ENCODE results near the gene ZFYVE27. TPM values are rescaled to one million over a fixed set of nuclear protein-coding genes. Genes with fewer than 3 reads are reported as not detected.
A peak's percentile ranks its signal among the peaks of the same experiment; 100 is the strongest.

ZFYVE27 gene
- total RNA-seq, 1 donor from 2014 or later = 20.6 TPM

DNA sequence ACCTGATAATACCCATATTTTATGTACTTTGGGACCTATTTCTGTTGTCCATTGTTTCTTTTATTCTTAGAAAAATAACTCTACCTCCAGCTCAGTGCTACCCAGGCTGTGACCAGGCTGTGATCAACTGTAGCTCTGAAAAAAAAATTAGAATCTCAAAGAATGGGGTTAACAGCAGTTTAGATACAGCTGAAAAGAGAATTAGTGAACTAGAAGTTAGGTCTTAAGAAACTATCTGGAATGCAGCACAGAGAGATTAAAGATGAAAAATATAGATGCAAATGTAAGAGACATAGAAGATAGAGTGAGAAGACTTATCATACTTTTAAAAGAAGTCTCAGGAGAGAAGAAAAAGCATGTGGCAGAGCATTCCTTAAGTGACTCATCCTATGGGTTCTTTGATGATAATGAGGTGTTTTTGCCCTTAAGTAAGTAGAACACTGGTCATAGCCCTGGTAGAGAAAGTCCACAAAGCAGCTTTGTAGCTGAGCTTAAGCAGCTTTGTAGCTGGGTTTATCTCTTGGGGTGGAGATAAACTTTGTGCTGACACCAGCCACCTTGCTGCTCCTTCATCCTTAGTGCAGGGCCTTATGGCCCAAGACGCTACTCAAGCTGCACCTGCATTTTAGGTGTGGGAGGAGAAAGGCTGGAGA, 62.2 kb downstream of the ZFYVE27 start:
- DNase-seq = no peak

DNA sequence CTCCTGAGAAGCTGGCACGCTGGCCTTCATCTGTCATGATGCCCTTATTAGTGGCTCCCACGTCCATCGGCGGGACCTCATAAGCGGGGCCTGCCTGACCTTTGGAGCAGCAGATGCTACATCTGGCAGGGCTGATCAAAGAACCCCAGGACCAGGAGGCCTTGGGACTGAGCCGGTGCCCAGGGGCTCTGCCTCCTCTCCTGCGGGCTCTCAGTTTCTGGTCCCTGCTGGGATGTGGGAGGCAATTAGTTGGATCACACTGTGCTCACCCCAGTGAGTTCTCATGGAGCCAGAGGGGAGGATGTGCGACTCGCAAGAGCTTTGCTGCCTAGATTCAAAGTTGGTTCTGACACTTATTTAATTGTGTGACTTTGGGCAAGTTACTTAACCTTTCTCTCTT, 63.5 kb downstream of the ZFYVE27 start:
- no peak for DNase-seq

GRCh38 chr10:97801422-97801821, 64.5 kb downstream of the ZFYVE27 start:
- no peak for DNase-seq

DNA sequence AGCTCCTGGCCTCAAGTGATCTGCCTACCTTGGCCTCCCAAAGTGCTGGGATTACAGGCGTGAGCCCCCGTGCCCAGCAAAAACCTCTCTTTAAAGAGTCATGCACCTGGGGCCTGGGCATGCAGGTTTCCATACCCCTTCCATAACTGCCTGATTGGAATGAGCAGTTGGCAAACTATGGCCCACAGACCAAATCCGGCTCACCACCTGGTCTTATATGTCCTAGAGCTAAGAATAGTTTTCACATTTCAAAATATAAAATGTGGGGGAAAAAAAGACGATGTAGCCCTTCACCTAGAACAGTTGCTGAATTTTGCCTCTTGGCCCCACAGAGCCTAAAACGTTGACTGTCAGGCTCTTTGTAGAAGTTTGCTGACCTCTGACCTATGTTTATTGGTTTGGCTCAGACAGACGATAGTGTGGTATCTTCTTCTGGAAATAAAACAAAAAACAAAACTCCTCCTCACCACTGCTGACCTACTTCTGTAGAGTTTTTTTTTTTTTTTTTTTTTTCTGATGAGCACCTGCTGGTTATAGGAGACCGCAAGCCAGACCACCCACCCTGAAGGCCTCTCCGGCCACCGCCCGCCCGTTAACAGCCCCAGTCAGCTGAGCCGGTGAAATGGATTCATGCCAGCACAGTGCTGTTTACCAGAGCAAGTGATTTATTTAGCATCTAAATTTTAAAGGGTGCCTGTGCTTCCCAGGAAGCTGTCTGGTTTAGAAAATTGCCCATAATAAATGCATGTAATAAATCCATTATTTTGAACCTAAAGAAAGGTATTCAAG, 68.4 kb downstream of the ZFYVE27 start:
- no peak for DNase-seq

GRCh38 chr10:97805949-97806348, 69.0 kb downstream of the ZFYVE27 start:
- DNase-seq = no peak

DNA sequence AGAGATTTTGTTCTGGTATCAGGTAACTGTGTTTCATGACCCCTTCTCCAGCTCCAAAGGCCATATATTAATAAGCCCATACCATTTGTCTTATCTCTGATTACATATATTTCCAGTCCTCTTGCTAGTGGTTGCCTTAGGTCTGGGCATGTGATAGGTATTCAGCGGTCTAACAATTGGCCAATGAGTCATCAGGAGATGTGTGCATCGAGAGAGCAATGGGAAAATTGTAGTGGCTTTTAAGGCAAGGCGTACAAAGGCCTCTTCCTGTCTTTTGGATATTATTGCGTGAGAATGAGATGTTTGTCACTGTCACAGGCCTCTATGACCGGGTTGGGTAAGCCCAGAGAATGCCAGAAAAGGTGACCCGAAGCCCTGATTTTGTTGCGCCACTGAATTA, 73.5 kb downstream of the ZFYVE27 start:
- DNase-seq = peak; percentile 51

Other genes with a start within 250 kb of the ZFYVE27 start
- gene MMS19, start 238.7 kb upstream of the ZFYVE27 start, total RNA-seq = 95.5 and 102 TPM in 2 replicates
- gene UBTD1, start 238.2 kb upstream of the ZFYVE27 start, total RNA-seq = 63.4 and 78.1 TPM in 2 replicates
- 0.34 and 1.1 TPM in 2 replicates for gene ANKRD2, start 164.3 kb upstream of the ZFYVE27 start, total RNA-seq
- 0.85 and 0.88 TPM in 2 replicates for gene HOGA1, start 152.7 kb upstream of the ZFYVE27 start, total RNA-seq
- gene C10orf62, start 147.4 kb upstream of the ZFYVE27 start, total RNA-seq = 0.09 and 0.34 TPM in 2 replicates
- gene MORN4, start 103.6 kb upstream of the ZFYVE27 start, total RNA-seq = 0.98 and 3.6 TPM in 2 replicates
- 16.7 and 19.7 TPM in 2 replicates for gene PI4K2A, start 96.5 kb upstream of the ZFYVE27 start, total RNA-seq
- gene AVPI1, start 49.9 kb upstream of the ZFYVE27 start, total RNA-seq = 4.4 and 5.6 TPM in 2 replicates
- gene MARVELD1, start 23.4 kb upstream of the ZFYVE27 start, total RNA-seq = 18.2 and 24.4 TPM in 2 replicates
- gene SFRP5, start 34.9 kb downstream of the ZFYVE27 start, total RNA-seq = not detected in 2 replicates
- under 0.01 and 0.05 TPM in 2 replicates for gene GOLGA7B, start 112.7 kb downstream of the ZFYVE27 start, total RNA-seq

All from dermis blood vessel endothelial cell (primary cell).